ENCODE data around the gene KCNJ5.

The KCNJ5 gene

GRCh38 chr11:128881221-128881620 is 9.9 kb upstream of the KCNJ5 start:
- H3K27ac Mint-ChIP-seq, result no peak overlapping the region
- no peaks in the 10 kb centered on the region for H3K36me3 Mint-ChIP-seq
- H3K9me3 Mint-ChIP-seq, result no peaks in the 10 kb centered on the region
- H3K27me3 Mint-ChIP-seq, result peaks cover 58 to 81% of the 10 kb centered on the region in 2 donors
- no peaks in the 10 kb centered on the region for H3K4me1 Mint-ChIP-seq
- no peak overlapping the region for H3K4me3 Mint-ChIP-seq
- ATAC-seq (replicated peaks) (no peak), DNase-seq (no peak)

GRCh38 chr11:128882451-128882850 is 8.7 kb upstream of the KCNJ5 start:
- no peak for DNase-seq
- no peak overlapping the region for H3K27ac Mint-ChIP-seq
- H3K36me3 Mint-ChIP-seq, result no peaks in the 10 kb centered on the region
- H3K9me3 Mint-ChIP-seq, result no peaks in the 10 kb centered on the region
- peaks cover 61 to 82% of the 10 kb centered on the region in 2 donors for H3K27me3 Mint-ChIP-seq
- H3K4me3 Mint-ChIP-seq, result no peak overlapping the region
- H3K4me1 Mint-ChIP-seq, result no peaks in the 10 kb centered on the region
- ATAC-seq (replicated peaks), result no peak

- H3K36me3 Mint-ChIP-seq, result no peaks in the 10 kb centered on the region
- peaks cover 67 to 84% of the 10 kb centered on the region in 2 donors for H3K27me3 Mint-ChIP-seq
- no peaks in the 10 kb centered on the region for H3K4me1 Mint-ChIP-seq
- H3K9me3 Mint-ChIP-seq, result no peaks in the 10 kb centered on the region
- H3K27ac Mint-ChIP-seq, result no peak overlapping the region
- DNase-seq (no peak), ATAC-seq (replicated peaks) (no peak)
- no peak overlapping the region for H3K4me3 Mint-ChIP-seq
Observed at GRCh38 chr11:128884054-128884453, 7.1 kb upstream of the KCNJ5 start.

GRCh38 chr11:128884703-128885338 is 6.3 kb upstream of the KCNJ5 start:
- DNase-seq (peak; percentile 53), ATAC-seq (replicated peaks) (peak; percentile 92 to 94)
- peaks cover 74 to 89% of the 10 kb centered on the region in 2 donors for H3K27me3 Mint-ChIP-seq
- H3K36me3 Mint-ChIP-seq, result no peaks in the 10 kb centered on the region
- H3K4me3 Mint-ChIP-seq, result no peak overlapping the region
- no peak overlapping the region for H3K27ac Mint-ChIP-seq
- no peaks in the 10 kb centered on the region for H3K4me1 Mint-ChIP-seq
- H3K9me3 Mint-ChIP-seq, result no peaks in the 10 kb centered on the region

- Mint-ChIP-seq H3K36me3 (no peaks in the 10 kb centered on the region), H3K27ac (no peak overlapping the region), H3K4me3 (no peak overlapping the region), H3K9me3 (no peaks in the 10 kb centered on the region), H3K4me1 (peaks cover 8 to 15% of the 10 kb centered on the region in 2 donors), H3K27me3 (peaks cover 80 to 88% of the 10 kb centered on the region in 2 donors)
- no peak for DNase-seq
- peak; percentile 37 to 45 for ATAC-seq (replicated peaks)
Observed at GRCh38 chr11:128886406-128887124, 4.6 kb upstream of the KCNJ5 start.

- ATAC-seq (replicated peaks), result no peak
- no peak for DNase-seq
- no peaks in the 10 kb centered on the region for H3K36me3 Mint-ChIP-seq
- no peaks in the 10 kb centered on the region for H3K9me3 Mint-ChIP-seq
- peaks cover 79 to 88% of the 10 kb centered on the region in 2 donors for H3K27me3 Mint-ChIP-seq
- no peak overlapping the region for H3K4me3 Mint-ChIP-seq
- H3K27ac Mint-ChIP-seq, result no peak overlapping the region
- H3K4me1 Mint-ChIP-seq, result peaks cover 13 to 27% of the 10 kb centered on the region in 2 donors
Observed at GRCh38 chr11:128888034-128888985, 2.8 kb upstream of the KCNJ5 start.

- Mint-ChIP-seq H3K27ac (no peak overlapping the region), H3K4me1 (peaks cover 17 to 38% of the 10 kb centered on the region in 2 donors), H3K27me3 (peaks cover 78 to 90% of the 10 kb centered on the region in 2 donors), H3K9me3 (no peaks in the 10 kb centered on the region), H3K4me3 (no peak overlapping the region), H3K36me3 (no peaks in the 10 kb centered on the region)
- ATAC-seq (replicated peaks) (no peak), DNase-seq (no peak)
Observed at GRCh38 chr11:128889657-128890213, 1.4 kb upstream of the KCNJ5 start.

GRCh38 chr11:128890216-128890542 is 977 bp upstream of the KCNJ5 start:
- DNase-seq, result no peak
- peaks cover 76 to 90% of the 10 kb centered on the region in 2 donors for H3K27me3 Mint-ChIP-seq
- peak in 1 of 2 donors; percentile 10 for ATAC-seq (replicated peaks)
- H3K27ac Mint-ChIP-seq, result no peak overlapping the region
- peaks cover 17 to 38% of the 10 kb centered on the region in 2 donors for H3K4me1 Mint-ChIP-seq
- no peaks in the 10 kb centered on the region for H3K36me3 Mint-ChIP-seq
- H3K4me3 Mint-ChIP-seq, result peak overlapping the region; percentile 70 to 71
- no peaks in the 10 kb centered on the region for H3K9me3 Mint-ChIP-seq

GRCh38 chr11:128891913-128892398 is 800 bp downstream of the KCNJ5 start:
- no peak overlapping the region for H3K27ac Mint-ChIP-seq

GRCh38 chr11:128892866-128893565 is 1.9 kb downstream of the KCNJ5 start:
- no peak for DNase-seq
- no peak overlapping the region for H3K4me3 Mint-ChIP-seq
- no peaks in the 10 kb centered on the region for H3K36me3 Mint-ChIP-seq
- H3K27ac Mint-ChIP-seq, result no peak overlapping the region
- peaks cover 73 to 90% of the 10 kb centered on the region in 2 donors for H3K27me3 Mint-ChIP-seq
- ATAC-seq (replicated peaks), result no peak
- H3K9me3 Mint-ChIP-seq, result no peaks in the 10 kb centered on the region
- peaks cover 17 to 38% of the 10 kb centered on the region in 2 donors for H3K4me1 Mint-ChIP-seq

More at GRCh38 chr11:128891913-128892398, 800 bp downstream of the KCNJ5 start:
- ATAC-seq (replicated peaks) (no peak), DNase-seq (no peak)
- peak overlapping the region; percentile 58 to 71 for H3K4me3 Mint-ChIP-seq
- H3K9me3 Mint-ChIP-seq, result no peaks in the 10 kb centered on the region
- peaks cover 72 to 87% of the 10 kb centered on the region in 2 donors for H3K27me3 Mint-ChIP-seq
- peaks cover 17 to 38% of the 10 kb centered on the region in 2 donors for H3K4me1 Mint-ChIP-seq
- H3K36me3 Mint-ChIP-seq, result no peaks in the 10 kb centered on the region

- ATAC-seq (replicated peaks), result peak; percentile 55 to 56
- Mint-ChIP-seq H3K4me1 (peaks cover 19 to 44% of the 10 kb centered on the region in 2 donors), H3K27me3 (peaks cover 73 to 90% of the 10 kb centered on the region in 2 donors), H3K27ac (no peak overlapping the region), H3K9me3 (no peaks in the 10 kb centered on the region), H3K36me3 (no peaks in the 10 kb centered on the region), H3K4me3 (no peak overlapping the region)
- no peak for DNase-seq
Observed at GRCh38 chr11:128893578-128894285, 2.6 kb downstream of the KCNJ5 start.

GRCh38 chr11:128894286-128894681 is 3.1 kb downstream of the KCNJ5 start:
- no peaks in the 10 kb centered on the region for H3K36me3 Mint-ChIP-seq
- H3K4me1 Mint-ChIP-seq, result peaks cover 19 to 48% of the 10 kb centered on the region in 2 donors
- no peak for DNase-seq
- H3K4me3 Mint-ChIP-seq, result no peak overlapping the region
- peaks cover 76 to 90% of the 10 kb centered on the region in 2 donors for H3K27me3 Mint-ChIP-seq
- no peaks in the 10 kb centered on the region for H3K9me3 Mint-ChIP-seq
- ATAC-seq (replicated peaks), result no peak
- no peak overlapping the region for H3K27ac Mint-ChIP-seq

GRCh38 chr11:128894685-128895084 is 3.5 kb downstream of the KCNJ5 start:
- Mint-ChIP-seq H3K36me3 (no peaks in the 10 kb centered on the region), H3K27ac (no peak overlapping the region), H3K4me1 (peaks cover 19 to 48% of the 10 kb centered on the region in 2 donors), H3K9me3 (no peaks in the 10 kb centered on the region), H3K4me3 (no peak overlapping the region), H3K27me3 (peaks cover 76 to 86% of the 10 kb centered on the region in 2 donors)
- ATAC-seq (replicated peaks) (no peak), DNase-seq (no peak)

Data from stimulated activated naive B cell treated with anti-CD40 and anti-IgM and Interleukin-4, amounts not matched to agents 10 μg/mL and 1 μg/mL and 100 μg/mL, for 72 hours (primary cell).